GM21423 (cell line): ENCODE data around the gene CYP2A13.
"Not testable (repeated sequence)": the region's sequence is repeated elsewhere in the genome, so short reads cannot be mapped to it uniquely, and the experiment has no call there.

ENCODE experiments used
- ATAC-seq: cut with Tn5 transposase; IDR thresholded peaks from one replicate; pipeline ENCODE4 v1.9.1; 2021; ENCODE audit warnings: mild to moderate bottlenecking, moderate library complexity; ENCODE audit not compliant: unreplicated experiment

Gene CYP2A13, protein sequence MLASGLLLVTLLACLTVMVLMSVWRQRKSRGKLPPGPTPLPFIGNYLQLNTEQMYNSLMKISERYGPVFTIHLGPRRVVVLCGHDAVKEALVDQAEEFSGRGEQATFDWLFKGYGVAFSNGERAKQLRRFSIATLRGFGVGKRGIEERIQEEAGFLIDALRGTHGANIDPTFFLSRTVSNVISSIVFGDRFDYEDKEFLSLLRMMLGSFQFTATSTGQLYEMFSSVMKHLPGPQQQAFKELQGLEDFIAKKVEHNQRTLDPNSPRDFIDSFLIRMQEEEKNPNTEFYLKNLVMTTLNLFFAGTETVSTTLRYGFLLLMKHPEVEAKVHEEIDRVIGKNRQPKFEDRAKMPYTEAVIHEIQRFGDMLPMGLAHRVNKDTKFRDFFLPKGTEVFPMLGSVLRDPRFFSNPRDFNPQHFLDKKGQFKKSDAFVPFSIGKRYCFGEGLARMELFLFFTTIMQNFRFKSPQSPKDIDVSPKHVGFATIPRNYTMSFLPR

DNA sequence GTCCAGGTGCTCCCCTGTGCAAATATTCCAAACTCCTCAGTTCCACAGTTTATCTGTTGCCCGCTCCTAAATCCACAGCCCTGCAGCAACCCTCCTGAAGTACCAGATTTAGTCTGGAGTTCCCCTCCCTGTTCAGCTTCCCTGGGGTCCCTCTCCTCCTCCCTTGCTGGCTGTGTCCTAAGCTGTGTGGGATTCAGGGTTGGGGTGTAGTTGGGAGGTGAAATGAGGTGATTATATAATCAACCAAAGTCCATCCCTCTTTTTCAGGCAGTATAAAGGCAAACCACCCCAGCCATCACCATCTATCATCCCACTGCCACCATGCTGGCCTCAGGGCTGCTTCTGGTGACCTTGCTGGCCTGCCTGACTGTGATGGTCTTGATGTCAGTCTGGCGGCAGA is at the start of gene CYP2A13:
CYP2A13 (plus strand) TSS at position 301 of the 400 bp plus-strand sequence; CDS start at position 322, 21 bp downstream.
- ATAC-seq: no peak

DNA sequence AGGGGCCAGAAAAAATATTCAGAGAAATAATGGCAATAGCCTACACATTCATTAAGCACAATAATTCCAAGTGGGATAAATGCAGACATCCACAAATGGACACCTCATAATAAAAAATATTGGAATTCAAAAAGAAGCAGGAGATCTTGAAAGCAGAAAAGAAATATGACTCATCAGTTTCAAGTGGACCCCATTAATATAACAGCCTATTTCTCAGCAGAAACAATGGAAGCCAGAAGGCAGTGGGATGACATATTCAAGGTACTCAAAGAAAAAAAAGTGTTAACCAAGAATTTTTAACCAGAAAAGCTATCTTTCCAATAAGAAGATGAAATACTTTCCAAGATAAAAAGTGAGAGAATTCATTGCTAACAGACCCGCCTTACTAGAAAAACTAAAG is 48.4 kb upstream of the CYP2A13 start:
- no peak for ATAC-seq

DNA sequence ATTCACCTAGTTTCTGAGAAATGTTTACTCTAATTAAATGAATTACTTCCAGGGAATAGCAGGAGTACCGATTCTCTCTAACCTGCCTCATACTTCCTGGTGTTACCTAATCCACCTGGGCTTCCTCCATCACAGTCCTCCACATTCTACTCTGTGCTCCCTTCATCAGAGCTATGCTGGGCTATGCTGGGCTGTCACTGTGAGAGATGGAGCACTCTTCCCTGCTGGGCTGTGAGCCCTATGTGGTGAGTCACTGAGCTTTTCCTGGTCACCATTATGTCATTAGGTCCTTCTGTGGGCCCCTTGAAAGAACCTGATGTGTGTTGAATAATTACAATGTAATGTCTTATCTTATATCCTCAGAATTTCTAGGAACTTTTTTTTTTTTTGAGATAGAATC is 43.2 kb upstream of the CYP2A13 start:
- not testable (repeated sequence) for ATAC-seq

DNA sequence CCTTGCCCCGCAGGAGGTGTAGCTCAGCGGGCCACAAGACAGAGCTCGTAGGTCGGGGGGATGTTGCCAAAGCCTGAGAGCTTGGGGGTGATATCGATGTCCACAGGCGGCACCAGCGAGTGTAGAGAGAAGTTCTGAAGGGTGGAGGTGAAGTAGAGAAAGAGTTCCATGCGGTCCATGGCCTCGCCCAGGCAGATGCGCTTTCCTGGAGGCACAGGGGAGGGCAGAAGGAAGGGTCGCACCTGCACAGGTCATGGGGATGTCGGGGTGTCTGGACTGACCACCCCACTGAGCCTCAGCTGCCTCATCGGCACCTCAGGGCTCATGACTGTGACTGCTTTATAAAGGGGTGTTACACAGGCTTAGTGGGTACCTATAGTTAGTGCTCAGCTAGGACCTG is 37.8 kb upstream of the CYP2A13 start:
- no peak for ATAC-seq

DNA sequence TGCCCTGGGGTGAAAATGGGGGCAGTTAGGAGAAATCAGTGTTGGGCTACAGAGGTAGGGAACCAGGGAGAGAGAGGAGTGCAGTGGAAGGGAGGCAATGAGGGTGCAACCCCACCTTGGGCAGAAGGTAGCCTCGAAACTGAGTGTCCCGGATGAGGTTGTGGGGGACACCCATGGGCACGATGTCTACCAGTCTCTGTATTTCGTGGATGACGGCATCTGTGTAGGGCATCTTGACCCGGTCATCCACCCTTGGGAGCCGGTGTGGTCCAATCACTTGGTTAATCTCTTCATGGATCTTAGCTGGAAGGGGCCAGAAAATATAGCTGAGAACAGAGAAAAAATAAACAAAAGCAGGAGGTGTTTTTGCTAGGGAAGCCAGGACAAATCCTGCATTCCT is 36.1 kb upstream of the CYP2A13 start:
- not testable (repeated sequence) for ATAC-seq

DNA sequence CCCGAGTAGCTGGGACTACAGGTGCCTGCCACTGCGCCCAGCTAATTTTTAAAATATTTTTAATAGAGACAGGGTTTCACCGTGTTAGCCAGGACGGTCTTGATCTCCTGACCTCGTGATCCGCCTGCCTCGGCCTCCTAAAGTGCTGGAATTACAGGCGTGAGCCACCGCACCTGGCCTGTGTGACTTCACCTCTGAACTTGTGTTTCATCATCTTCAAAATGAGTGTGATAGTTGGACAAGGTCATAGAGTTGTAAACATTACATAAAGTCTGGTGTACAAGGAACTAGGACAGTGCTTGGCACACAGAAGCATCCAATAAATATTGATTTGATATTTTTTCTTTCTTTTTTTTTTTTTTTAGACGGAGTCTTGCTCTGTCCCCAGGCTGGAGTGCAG is 34.9 kb upstream of the CYP2A13 start:
- ATAC-seq: not testable (repeated sequence)

DNA sequence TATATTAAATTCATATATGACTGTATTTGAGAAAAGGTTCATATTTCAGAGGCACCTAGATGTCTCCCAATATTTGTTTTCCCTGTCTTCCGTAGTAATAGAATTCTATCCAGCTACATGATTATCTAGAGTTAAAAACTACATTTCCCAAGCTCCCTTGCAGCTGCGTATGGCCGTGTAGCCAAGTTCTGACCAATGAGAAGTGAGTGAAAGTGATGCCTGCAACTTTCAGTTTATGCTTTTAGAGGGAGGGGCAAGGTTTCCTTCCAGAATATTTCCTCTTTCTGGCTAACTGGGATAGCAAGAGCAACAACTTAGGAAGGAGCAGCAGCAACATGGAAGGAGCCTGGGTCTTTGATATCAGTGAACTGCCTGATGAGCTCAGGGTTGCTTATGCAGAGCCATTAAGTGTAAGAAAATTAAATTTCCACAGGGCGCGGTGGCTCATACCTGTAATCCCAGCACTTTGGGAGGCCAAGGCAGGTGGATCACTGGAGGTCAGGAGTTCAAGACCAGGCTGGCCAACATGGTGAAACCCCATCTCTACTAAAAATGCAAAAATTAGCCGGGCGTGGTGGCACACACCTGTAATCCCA is 23.2 kb upstream of the CYP2A13 start:
- ATAC-seq: no peak

DNA sequence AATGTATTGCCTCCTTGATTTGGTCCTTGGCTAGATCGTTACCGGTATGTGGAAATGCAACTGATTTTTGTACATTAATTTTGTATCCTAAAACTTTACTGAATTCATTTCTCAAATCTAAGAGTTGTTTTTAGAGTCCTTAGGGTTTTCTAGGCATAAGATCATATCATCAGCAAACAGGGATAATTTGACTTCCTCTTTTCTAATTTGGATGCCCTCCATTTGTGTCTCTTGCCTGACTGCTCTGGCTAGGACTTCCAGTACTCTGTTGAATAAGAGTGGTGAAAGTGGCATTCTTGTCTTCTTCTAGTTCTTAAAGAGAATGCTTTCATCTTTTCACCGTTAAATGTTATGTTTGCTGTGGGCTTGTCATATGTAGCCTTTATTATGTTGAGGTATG is 12.0 kb upstream of the CYP2A13 start:
- ATAC-seq: no peak

DNA sequence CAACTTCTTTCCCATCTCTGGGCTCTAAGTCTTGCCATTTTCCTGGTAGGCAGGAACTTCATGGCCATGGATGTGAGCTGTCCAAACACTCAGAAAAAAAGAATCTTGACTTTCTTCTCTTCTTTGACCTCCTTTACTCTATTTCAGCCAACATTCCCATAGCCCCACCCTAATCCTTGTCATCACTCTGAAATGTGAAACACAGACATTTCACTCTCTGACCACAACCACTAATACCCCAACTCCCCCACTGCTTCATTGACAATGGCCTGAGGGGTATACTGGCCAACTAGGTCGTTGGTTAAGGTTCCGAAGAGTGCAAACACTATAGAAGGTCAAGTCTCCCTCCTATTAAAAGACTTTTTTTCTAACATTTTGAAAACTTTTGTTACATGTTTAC is 4.7 kb upstream of the CYP2A13 start:
- no peak for ATAC-seq

DNA sequence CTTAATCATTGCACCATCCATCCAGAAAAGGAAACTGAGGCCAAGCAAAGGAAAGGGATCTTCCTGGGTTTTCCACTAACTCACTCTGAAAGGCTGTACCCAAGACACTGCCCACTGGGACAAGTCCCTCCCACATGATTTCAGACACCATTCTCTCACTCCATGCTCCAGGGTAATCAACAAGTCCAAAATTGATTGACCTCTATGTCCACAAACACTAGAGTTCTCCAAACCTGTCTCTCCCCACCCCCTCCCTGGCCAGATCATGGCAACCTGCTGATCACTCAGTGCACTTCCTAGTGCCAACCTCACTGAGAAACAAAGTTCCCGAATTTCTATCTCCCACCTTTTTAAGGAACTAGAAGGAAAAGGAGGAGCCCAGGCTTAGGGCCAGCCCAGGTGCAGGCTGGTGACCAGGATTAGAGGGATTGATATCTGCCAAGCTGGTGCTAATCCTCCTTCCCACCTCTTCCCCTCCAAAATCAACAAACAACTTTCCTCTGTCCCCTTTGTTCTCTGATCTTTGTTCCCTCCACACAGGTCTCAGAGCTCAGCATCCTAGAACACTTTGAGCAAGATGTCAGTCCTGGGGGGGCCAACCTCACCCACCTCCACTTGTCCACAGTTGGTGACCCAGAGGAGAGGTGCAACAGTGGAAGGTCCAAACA is 2.4 kb upstream of the CYP2A13 start:
- ATAC-seq: no peak

DNA sequence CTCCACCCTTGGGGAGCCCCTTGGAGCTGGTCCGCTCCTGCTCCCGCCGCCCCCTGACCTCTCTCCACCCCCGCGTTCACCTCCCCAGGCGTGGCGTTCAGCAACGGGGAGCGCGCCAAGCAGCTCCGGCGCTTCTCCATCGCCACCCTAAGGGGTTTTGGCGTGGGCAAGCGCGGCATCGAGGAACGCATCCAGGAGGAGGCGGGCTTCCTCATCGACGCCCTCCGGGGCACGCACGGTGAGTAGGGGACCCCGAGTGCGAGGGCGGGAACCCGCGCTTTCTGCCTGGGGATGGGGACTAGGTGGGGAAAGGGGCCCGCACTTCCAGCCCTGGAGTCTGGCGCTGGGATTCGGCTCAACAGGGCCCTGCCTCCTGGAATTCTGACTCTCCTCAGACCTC is 1.7 kb downstream of the CYP2A13 start:
- ATAC-seq: no peak

DNA sequence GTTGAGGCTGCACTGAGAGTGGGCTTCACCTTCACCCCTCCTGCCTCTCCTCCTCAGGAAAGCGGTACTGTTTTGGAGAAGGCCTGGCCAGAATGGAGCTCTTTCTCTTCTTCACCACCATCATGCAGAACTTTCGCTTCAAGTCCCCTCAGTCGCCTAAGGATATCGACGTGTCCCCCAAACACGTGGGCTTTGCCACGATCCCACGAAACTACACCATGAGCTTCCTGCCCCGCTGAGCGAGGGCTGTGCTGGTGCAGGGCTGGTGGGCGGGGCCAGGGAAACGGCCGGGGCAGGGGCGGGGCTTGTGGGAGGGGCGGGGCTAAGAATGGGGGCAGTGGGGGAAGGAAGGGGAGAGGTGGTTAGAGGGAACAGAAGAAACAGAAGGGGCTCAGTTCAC is 7.5 kb downstream of the CYP2A13 start:
- ATAC-seq: no peak

DNA sequence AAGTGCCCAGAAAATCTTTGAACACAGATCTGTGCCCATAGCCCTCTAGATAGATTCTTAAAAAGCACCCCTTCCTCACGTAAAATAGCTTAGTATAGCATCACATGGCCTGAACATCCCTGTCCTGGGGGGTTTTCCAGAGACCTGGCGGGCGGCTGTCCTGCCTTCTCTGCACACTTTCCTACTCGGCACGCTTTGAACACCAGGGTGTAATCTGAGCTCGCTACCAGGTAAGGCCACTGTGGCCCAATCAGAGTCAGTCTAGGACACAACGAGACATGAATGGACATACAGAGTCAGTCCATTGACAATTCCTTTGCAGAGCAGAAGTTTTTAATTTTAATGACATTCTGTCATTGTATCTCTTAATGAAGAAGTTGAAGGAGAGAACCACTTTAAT is 8.1 kb downstream of the CYP2A13 start:
- ATAC-seq: no peak

DNA sequence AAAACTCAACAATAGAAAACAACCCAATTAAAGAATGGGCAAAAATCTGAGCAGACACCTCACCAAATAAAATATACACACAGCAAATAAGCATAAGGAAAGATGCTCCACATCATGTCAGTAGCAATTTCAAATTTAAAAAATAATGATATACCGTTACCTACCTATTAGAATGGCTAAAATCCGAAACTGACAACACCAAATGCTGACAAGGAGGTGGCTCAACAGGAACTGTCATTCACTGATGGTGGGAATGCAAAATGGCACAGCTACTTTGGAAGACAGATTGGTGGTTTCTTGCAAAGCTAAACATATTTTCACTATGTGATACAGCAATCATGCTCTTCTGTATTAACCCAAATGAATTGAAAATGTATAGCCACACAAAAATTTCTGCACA is 9.1 kb downstream of the CYP2A13 start:
- no peak for ATAC-seq

DNA sequence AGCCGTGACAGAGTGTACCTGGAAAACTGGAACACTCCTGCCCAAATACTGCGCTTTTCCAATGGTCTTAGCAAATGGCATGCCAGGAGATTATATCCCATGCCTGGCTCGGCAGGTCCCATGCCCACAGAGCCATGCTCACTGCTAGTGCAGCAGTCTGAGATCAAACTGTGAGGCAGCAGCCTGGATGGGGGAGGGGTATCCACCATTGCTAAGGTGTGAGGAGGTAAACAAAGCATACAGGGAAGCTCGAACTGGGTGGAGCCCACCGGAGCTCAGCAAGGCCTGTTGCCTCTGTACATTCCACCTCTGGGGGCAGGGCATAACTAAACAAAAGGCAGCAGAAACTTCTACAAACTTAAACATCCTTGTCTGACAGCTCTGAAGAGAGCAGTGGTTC is 10.5 kb downstream of the CYP2A13 start:
- no peak for ATAC-seq

DNA sequence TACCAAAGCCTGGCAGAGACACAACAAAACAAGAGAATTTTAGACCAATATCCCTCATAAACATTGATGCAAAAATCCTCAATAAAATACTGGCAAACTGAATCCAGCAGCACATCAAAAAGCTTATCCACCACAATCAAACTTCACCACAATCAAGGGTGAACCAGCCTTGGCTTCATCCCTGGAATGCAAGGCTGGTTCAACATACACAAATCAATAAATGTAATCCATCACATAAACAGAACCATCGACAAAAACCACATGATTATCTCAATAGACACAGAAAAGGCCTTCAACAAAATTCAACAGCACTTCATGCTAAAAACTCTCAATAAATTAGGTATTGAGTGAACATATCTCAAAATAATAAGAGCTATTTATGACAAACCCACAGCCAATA is 14.0 kb downstream of the CYP2A13 start:
- not testable (repeated sequence) for ATAC-seq

DNA sequence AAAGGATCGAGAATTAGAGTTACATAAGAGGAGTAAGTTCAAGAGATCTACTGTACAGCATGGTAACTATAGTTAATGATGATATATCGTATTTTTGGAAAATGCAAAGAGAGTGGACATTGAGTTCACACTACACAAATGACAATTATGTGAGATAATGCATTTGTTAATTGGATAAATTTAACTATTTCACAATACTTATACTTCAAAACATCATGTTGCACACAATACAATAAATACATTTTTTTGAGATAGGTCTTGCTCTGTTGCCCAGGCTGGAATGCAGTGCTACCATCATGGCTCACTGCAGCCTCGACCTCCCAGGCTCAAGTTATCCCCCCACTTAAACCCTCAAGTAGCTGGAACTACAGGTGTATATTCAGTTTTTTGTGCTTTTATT is 17.9 kb downstream of the CYP2A13 start:
- ATAC-seq: no peak

DNA sequence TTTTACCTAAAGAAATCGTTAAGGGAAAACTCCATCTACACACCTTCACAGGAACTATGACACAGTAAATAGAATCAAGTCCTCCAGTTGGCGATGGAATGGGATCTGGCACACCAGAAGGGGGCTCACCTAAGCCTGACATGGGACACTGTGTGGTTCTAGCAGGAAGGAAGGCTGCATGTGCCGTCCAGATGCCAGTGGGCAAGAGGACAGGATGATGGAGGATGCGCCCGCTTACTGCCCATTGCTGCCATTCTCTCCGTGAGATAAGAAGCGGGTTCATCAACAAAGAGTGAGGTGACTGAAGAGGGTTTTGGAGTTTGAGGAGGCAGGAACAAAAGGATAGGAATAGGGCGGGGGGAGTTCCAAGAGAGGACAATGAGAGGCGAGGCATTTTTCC is 23.0 kb downstream of the CYP2A13 start:
- ATAC-seq: no peak

DNA sequence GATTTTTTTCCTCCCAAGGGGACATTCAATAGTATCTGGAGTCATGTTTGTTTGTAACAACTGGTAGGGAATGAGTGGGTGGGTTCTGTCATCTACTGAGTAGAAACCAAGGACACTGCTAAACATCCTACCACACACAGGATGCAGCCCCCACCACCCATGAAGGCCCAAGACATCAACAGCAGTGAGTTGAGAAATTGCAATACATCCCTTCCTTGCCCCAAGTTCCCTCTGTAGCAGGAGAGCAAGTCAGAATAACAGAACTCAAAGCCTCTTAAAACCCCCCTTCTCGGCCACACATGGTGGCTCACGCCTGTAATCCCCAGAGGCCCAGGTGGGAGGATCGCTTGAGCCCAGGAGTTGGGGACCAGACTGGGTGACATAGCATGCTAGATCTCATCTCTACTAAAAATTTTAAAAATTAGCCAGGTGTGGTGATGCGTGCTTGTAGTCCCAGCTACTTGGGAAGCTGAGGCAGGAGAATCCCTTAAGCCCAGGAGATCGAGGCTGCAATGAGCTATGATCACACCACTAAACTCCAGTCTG is 23.6 kb downstream of the CYP2A13 start:
- ATAC-seq: no peak

DNA sequence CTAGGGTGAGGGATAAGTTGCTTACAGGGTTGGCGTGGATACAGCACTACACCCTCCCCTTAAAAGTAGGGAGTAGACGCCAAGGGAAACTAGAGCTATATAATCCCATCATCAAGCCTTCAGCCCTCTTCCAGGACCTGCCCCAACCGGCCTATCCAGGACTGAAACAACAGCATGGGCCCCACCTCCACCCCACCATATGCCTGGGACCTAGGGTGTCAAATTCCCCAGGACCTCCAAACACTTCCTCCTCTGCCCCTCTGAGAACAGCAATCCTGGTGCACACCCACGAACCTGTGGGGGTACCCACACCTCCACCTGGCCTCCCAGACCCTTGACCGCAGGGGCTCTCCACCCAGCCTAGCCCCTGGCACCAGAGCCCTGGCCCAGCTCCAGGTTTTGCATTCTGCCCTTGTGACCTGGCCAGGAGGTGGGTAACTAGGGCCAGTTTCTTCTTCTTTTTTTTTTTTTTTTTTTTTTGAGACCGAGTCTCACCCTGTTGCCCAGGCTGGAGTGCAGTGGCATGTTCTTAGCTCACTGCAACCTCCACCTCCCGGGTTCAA is 24.6 kb downstream of the CYP2A13 start:
- no peak for ATAC-seq

DNA sequence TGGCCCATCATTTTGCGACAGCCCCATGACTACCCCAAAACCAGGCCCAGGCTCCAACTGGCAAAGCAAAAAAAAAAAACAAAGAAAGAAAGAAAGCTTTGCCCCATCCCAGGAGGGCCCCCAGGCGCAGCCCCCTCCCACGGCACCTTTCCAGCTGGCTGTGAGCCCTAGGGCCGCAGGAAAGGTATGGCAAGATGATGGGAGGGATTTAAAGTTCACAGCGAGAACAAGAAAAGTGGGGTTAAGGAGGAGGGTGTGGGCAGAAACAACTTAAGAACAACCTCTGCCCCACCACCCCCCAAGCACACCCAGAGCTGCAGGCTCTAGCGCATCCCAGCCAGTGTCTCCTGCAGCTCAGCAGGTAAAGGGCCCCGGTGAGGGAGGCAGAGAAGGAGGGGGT is 25.9 kb downstream of the CYP2A13 start, which contains the start of gene CYP2F1:
CYP2F1 (plus strand) TSS at position 301 of the 400 bp plus-strand sequence. CDS start 1,757 bp downstream, outside the sequence.
- ATAC-seq: no peak
